OCI-LY3 (cell line): ENCODE measurements around the gene RHOJ.
"Not testable (repeated sequence)": the region's sequence is repeated elsewhere in the genome, so short reads cannot be mapped to it uniquely, and the experiment has no call there.

Experiments
- EZH2phosphoT487 ChIP-seq: fragments of 200-600 bp; shearing (Covaris generic); IDR thresholded peaks from 2 replicates; pipeline ENCODE4 v1.6.1; 2018; ENCODE audit warnings: antibody characterized with exemption, mixed run types, low read depth
- TF ChIP-seq, protein P1 (sequence below): fragments of 200-600, 300-600 bp; sonication (generic); IDR thresholded peaks from 2 replicates; pipeline ENCODE4 v1.5.1; 2014; ENCODE audit warnings: antibody characterized with exemption, low read length, low read depth

DNA sequence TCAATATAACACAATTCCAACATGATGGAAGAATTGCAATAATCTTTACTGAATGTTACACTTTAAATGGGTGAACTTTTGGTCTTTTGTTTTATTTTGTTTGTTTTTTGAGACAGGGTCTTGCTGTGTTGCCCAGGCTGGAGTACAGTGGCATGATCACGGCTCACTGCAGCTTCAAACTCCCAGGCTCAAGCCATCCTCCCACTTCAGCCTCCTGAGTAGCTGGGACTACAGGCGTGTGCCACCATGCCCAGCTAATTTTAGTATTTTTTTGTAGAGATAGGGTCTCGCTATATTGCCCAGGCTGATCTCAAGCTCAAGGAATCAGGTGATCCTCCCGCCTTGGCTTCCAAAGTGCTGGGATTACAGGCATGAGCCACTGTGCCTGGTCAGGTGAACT lies 75.7 kb downstream of the RHOJ start:
- TF ChIP-seq, protein P1, sequence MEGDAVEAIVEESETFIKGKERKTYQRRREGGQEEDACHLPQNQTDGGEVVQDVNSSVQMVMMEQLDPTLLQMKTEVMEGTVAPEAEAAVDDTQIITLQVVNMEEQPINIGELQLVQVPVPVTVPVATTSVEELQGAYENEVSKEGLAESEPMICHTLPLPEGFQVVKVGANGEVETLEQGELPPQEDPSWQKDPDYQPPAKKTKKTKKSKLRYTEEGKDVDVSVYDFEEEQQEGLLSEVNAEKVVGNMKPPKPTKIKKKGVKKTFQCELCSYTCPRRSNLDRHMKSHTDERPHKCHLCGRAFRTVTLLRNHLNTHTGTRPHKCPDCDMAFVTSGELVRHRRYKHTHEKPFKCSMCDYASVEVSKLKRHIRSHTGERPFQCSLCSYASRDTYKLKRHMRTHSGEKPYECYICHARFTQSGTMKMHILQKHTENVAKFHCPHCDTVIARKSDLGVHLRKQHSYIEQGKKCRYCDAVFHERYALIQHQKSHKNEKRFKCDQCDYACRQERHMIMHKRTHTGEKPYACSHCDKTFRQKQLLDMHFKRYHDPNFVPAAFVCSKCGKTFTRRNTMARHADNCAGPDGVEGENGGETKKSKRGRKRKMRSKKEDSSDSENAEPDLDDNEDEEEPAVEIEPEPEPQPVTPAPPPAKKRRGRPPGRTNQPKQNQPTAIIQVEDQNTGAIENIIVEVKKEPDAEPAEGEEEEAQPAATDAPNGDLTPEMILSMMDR, result not testable (repeated sequence)
- TF ChIP-seq EZH2phosphoT487, result not testable (repeated sequence)
